Chondrocyte (in vitro differentiated cells): ENCODE data around the gene MS4A1. TPM values are rescaled to one million over a fixed set of nuclear protein-coding genes. Genes with fewer than 3 reads are reported as not detected.

Source experiments
- DNase-seq: peaks from one replicate; pipeline ENCODE4 v3.0.0; 2021; ENCODE audit warnings: mixed read lengths, low spot score
- H3K27ac Mint-ChIP-seq: one replicate; pipeline ENCODE4 v1.8.0; 2021; ENCODE audit warnings: mild to moderate bottlenecking, moderate library complexity, mixed read lengths; ENCODE audit not compliant: unreplicated experiment
- H3K27me3 Mint-ChIP-seq: 2 replicates; pipeline ENCODE4 v1.8.0; 2021; ENCODE audit warnings: low read depth, mixed read lengths
- H3K36me3 Mint-ChIP-seq: 2 replicates; pipeline ENCODE4 v1.8.0; 2021; ENCODE audit warnings: low read depth, mixed read lengths
- H3K4me1 Mint-ChIP-seq: 2 replicates; pipeline ENCODE4 v1.8.0; 2021; ENCODE audit warnings: low read depth, mild to moderate bottlenecking, mixed read lengths
- H3K4me3 Mint-ChIP-seq: one replicate; pipeline ENCODE4 v1.8.0; 2021; ENCODE audit warnings: mild to moderate bottlenecking, moderate library complexity, mixed read lengths; ENCODE audit not compliant: unreplicated experiment
- H3K9me3 Mint-ChIP-seq: 2 replicates; pipeline ENCODE4 v1.8.0; 2021; ENCODE audit warnings: low read depth, mixed read lengths
- total RNA-seq: library from RNA; stranded (reverse); gene quantifications from 3 replicates; pipeline ENCODE4 v1.2.1, GENCODE V29; 2021
- TF ChIP-seq, protein P1 (sequence below): fragments of 200-600 bp; sonication (generic); IDR thresholded peaks from 2 replicates; pipeline ENCODE4 v1.5.0; 2021; ENCODE audit warnings: antibody characterized with exemption, mild to moderate bottlenecking, moderate library complexity

Gene MS4A1
- total RNA-seq, 1 donor from 2014 or later: not detected

DNA sequence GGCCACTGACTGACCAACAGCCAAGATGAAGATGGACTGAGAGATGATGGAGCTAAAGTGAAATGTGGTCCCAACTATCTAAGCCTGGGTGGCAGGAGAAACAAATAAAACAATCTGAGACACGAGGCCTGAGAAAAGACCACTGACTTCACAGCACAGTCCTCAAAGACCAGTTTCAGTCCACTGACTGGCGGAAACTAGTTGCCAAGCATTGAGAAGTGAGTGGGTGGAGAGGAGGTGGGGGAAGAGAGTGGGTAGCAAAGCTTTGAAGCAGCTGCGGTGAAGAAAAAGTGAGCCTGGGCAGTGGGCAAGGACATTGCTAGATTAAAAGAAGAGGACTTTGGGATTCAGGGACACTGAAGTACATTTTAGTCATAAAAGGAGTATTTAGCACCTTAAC lies 1.9 kb downstream of the MS4A1 start:
- no peaks in the 10 kb centered on the region for H3K4me1 Mint-ChIP-seq
- no peak for DNase-seq
- no peak overlapping the region for H3K4me3 Mint-ChIP-seq
- H3K27me3 Mint-ChIP-seq: peaks cover 12% of the 10 kb centered on the region
- H3K36me3 Mint-ChIP-seq: no peaks in the 10 kb centered on the region
- TF ChIP-seq, protein P1, sequence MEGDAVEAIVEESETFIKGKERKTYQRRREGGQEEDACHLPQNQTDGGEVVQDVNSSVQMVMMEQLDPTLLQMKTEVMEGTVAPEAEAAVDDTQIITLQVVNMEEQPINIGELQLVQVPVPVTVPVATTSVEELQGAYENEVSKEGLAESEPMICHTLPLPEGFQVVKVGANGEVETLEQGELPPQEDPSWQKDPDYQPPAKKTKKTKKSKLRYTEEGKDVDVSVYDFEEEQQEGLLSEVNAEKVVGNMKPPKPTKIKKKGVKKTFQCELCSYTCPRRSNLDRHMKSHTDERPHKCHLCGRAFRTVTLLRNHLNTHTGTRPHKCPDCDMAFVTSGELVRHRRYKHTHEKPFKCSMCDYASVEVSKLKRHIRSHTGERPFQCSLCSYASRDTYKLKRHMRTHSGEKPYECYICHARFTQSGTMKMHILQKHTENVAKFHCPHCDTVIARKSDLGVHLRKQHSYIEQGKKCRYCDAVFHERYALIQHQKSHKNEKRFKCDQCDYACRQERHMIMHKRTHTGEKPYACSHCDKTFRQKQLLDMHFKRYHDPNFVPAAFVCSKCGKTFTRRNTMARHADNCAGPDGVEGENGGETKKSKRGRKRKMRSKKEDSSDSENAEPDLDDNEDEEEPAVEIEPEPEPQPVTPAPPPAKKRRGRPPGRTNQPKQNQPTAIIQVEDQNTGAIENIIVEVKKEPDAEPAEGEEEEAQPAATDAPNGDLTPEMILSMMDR: no peak
- no peak overlapping the region for H3K27ac Mint-ChIP-seq
- no peaks in the 10 kb centered on the region for H3K9me3 Mint-ChIP-seq

DNA sequence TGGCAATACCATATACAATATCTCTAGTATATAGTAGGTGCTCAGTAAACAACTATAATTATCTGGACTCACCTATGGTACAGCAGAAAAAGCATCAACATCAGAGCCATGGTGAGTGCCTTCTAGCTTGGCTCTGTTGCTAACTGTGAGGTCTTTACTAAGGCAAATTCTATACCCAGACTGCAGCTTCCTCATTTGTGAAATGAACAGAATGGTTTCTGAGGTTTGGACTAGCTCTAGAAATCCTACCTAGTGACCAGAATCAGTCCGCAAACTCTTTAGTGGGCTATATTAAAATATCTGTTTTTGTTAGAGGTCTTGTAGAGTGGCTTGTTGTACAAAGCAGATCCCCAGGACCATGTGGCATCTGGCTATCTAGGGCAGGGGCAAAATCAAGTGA lies 3.7 kb downstream of the MS4A1 start:
- Mint-ChIP-seq H3K4me3 (no peak overlapping the region), H3K27me3 (peaks cover 12% of the 10 kb centered on the region), H3K36me3 (no peaks in the 10 kb centered on the region), H3K9me3 (no peaks in the 10 kb centered on the region), H3K27ac (no peak overlapping the region), H3K4me1 (no peaks in the 10 kb centered on the region)
- TF ChIP-seq, protein P1: no peak
- no peak for DNase-seq

DNA sequence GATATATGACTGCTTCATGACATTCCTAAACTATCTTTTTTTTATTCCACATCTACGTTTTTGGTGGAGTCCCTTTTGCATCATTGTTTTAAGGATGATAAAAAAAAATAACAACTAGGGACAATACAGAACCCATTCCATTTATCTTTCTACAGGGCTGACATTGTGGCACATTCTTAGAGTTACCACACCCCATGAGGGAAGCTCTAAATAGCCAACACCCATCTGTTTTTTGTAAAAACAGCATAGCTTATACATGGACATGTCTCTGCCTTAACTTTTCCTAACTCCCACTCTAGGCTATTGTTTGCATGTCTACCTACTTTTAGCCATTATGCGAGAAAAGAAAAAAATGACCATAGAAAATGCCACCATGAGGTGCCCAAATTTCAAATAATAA lies 13.2 kb downstream of the MS4A1 start:
- H3K9me3 Mint-ChIP-seq: no peaks in the 10 kb centered on the region
- H3K4me1 Mint-ChIP-seq: no peaks in the 10 kb centered on the region
- TF ChIP-seq, protein P1: no peak
- H3K27me3 Mint-ChIP-seq: peaks cover 2% of the 10 kb centered on the region
- no peak for DNase-seq
- no peak overlapping the region for H3K4me3 Mint-ChIP-seq
- H3K27ac Mint-ChIP-seq: no peak overlapping the region
- no peaks in the 10 kb centered on the region for H3K36me3 Mint-ChIP-seq

DNA sequence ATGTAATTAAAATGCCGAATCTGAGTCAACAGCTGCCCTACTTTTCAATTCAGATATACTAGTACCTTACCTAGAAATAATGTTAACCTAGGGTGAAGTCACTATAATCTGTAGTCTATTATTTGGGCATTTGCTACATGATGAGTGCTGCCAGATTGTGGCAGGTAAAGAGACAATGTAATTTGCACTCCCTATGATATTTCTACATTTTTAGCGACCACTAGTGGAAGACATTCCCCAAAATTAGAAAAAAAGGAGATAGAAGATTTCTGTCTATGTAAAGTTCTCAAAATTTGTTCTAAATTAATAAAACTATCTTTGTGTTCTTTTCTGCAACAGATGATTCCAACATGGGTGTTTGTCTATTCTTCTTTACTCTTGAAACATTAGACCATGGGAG lies 14.1 kb downstream of the MS4A1 start:
- TF ChIP-seq, protein P1: no peak
- Mint-ChIP-seq H3K4me3 (no peak overlapping the region), H3K27ac (no peak overlapping the region), H3K36me3 (no peaks in the 10 kb centered on the region), H3K4me1 (no peaks in the 10 kb centered on the region), H3K27me3 (peaks cover 2% of the 10 kb centered on the region), H3K9me3 (no peaks in the 10 kb centered on the region)
- DNase-seq: no peak

DNA sequence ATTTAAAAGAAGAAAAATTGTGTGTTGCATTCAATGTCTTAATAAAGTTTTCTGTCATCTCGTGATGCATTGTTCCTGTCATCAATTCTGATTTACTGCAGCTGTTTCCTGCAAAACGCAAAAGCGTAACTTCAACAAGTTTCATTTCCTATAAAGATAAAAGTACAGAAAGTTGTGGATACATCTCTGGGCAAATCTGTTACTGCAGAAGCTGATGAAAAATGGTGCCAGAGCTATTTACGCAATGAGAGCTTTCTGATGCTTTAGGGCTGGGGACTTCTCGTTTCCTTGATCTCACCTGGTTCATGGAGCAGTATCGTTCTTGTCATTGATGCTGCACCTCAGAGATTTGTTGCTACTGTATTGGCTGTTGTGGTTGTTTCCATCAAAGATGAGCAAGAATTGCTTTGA lies 21.4 kb downstream of the MS4A1 start:
- peaks cover 2% of the 10 kb centered on the region for H3K9me3 Mint-ChIP-seq
- H3K4me3 Mint-ChIP-seq: no peak overlapping the region
- no peaks in the 10 kb centered on the region for H3K4me1 Mint-ChIP-seq
- TF ChIP-seq, protein P1: no peak
- no peak for DNase-seq
- H3K27me3 Mint-ChIP-seq: peaks cover 17% of the 10 kb centered on the region
- H3K27ac Mint-ChIP-seq: no peak overlapping the region
- H3K36me3 Mint-ChIP-seq: no peaks in the 10 kb centered on the region
